Spleen (tissue), 7 donors: ENCODE measurements around the gene SVOP.

ENCODE experiments used
- POLR2AphosphoS5 ChIP-seq, 3 donors: sonication (generic); formaldehyde crosslinking; IDR thresholded peaks; one replicate each; pipeline ENCODE4 v1.5.1; 2017; ENCODE audit warnings: antibody characterized with exemption in 3 of 3
- TF ChIP-seq, protein P1 (sequence below), 11 experiments: fragments of 200-600 bp in 7 of 11; fragments of 450-650 bp in 4 of 11; sonication (generic) in 4 of 11; IDR thresholded peaks in 8 of 11; conservative IDR thresholded peaks in 3 of 11; 1 replicate in 7 of 11; 2 replicates in 4 of 11; pipeline versions ENCODE4 v1.4.0 to v1.8.0; 2016 to 2021; ENCODE audit warnings: antibody characterized with exemption in 11 of 11, inconsistent platforms in 4 of 11, mild to moderate bottlenecking in 1 of 11
- donor health status: DM: no; HTN: no; CAD: no; lungs with moderate emphysema.
- donor health status: DM: no; HTN: no; CAD: no.
- donor health status: DM: no; HTN: no; CAD: no.

DNA sequence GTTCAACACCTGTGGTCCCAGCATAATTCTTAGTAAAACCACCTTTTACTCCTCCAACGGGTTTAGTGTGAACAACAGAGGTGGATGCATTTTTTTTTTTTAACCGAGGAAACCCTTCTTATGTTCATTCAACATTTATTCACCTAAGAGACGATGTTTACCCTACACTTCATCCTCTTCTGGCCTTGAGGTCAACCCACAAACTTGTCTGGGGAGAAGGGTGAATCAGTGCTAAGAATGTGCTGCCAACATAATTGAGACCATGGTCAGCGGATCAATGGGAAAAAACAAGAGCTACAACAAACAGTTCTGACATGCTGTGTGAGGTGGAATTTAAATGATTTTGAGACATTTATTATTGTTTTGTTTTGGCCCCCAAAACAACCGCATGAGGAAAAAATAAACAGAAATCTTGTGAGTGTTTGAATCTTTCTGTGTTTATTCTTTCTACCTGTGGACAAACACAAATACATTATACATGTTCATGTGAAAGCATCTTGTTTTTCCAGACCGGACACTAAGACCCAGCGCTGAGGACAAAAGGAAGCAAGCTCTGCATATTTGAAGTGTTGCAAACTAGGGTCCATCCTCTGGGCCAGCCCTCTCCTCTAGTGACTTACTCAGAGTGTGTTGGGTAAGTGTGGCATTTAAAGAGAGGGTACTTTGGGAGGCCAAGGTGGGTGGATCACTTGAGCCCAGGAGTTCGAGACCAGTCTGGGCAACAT, 26.4 kb upstream of the SVOP start:
- no peak for TF ChIP-seq POLR2AphosphoS5 (IDR thresholded peaks at IDR 0.05)
- TF ChIP-seq, protein P1, sequence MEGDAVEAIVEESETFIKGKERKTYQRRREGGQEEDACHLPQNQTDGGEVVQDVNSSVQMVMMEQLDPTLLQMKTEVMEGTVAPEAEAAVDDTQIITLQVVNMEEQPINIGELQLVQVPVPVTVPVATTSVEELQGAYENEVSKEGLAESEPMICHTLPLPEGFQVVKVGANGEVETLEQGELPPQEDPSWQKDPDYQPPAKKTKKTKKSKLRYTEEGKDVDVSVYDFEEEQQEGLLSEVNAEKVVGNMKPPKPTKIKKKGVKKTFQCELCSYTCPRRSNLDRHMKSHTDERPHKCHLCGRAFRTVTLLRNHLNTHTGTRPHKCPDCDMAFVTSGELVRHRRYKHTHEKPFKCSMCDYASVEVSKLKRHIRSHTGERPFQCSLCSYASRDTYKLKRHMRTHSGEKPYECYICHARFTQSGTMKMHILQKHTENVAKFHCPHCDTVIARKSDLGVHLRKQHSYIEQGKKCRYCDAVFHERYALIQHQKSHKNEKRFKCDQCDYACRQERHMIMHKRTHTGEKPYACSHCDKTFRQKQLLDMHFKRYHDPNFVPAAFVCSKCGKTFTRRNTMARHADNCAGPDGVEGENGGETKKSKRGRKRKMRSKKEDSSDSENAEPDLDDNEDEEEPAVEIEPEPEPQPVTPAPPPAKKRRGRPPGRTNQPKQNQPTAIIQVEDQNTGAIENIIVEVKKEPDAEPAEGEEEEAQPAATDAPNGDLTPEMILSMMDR (IDR thresholded peaks at IDR 0.05 in 8 of 11, conservative IDR thresholded peaks at IDR 0.05 in 3 of 11), result no peak
